DND-41 (cell line): ENCODE measurements around the gene TRMT1L.

ENCODE experiments used
- ATAC-seq: fragments of 200-7000 bp; cut with Tn5 transposase; 3 replicates; pipeline ENCODE4 v1.9.1; 2021; ENCODE audit warnings: low read depth; ENCODE audit not compliant: insufficient read depth
- DNase-seq: peaks from one replicate; pipeline ENCODE4 v3.0.0-alpha.2; 2020
- H2AFZ ChIP-seq: 2 replicates; pipeline ENCODE4 v1.6.0; 2012; ENCODE audit warnings: low read depth, low read length
- H3K27ac ChIP-seq: 2 replicates; pipeline ENCODE4 v1.5.1; 2012; ENCODE audit warnings: low read length, inconsistent platforms
- H3K27me3 ChIP-seq: fragments of 200-600 bp; sonication (generic); 2 replicates; pipeline ENCODE4 v1.6.0; 2012; ENCODE audit warnings: low read length, mild to moderate bottlenecking, inconsistent platforms; ENCODE audit not compliant: insufficient read depth, poor library complexity
- H3K36me3 ChIP-seq: 2 replicates; pipeline ENCODE4 v1.5.1; 2012; ENCODE audit warnings: low read length, inconsistent platforms; ENCODE audit not compliant: insufficient read depth
- H3K4me1 ChIP-seq: 2 replicates; pipeline ENCODE4 v1.5.1; 2012; ENCODE audit warnings: mild to moderate bottlenecking, low read length; ENCODE audit not compliant: insufficient read depth
- H3K4me2 ChIP-seq: 2 replicates; pipeline ENCODE4 v1.6.0; 2012; ENCODE audit warnings: mild to moderate bottlenecking, moderate library complexity, low read length, inconsistent platforms; ENCODE audit not compliant: insufficient read depth
- H3K4me3 ChIP-seq, 2 experiments: fragments of 200-600 bp in 1 of 2; shearing (Covaris generic) in 1 of 2; 2 replicates each; pipeline ENCODE4 v1.5.1; 2012 to 2016; ENCODE audit warnings: inconsistent platforms in 2 of 2, low read length in 2 of 2, mild to moderate bottlenecking in 2 of 2, low read depth in 1 of 2, moderate library complexity in 1 of 2
- H3K79me2 ChIP-seq: 2 replicates; pipeline ENCODE4 v1.6.0; 2012; ENCODE audit warnings: low read length, inconsistent platforms; ENCODE audit not compliant: insufficient read depth
- H3K9ac ChIP-seq: 2 replicates; pipeline ENCODE4 v1.6.0; 2012; ENCODE audit warnings: low read depth, mild to moderate bottlenecking, inconsistent platforms, low read length, moderate library complexity
- H3K9me3 ChIP-seq: 2 replicates; pipeline ENCODE4 v1.5.1; 2012; ENCODE audit warnings: low read length, moderate library complexity, mild to moderate bottlenecking, inconsistent platforms; ENCODE audit not compliant: insufficient read depth, severe bottlenecking
- H4K20me1 ChIP-seq: 2 replicates; pipeline ENCODE4 v1.6.0; 2012; ENCODE audit warnings: low read length; ENCODE audit not compliant: insufficient read depth
- EZH2 ChIP-seq: IDR thresholded peaks from 3 replicates; pipeline ENCODE4 v1.6.1; 2012; ENCODE audit warnings: borderline replicate concordance, low read depth, mild to moderate bottlenecking, moderate library complexity, low read length, inconsistent platforms; ENCODE audit not compliant: severe bottlenecking
- TF ChIP-seq, protein P1 (sequence below): IDR thresholded peaks from 2 replicates; pipeline ENCODE4 v1.5.1; 2012; ENCODE audit warnings: borderline replicate concordance, low read length, moderate library complexity, mild to moderate bottlenecking; ENCODE audit not compliant: poor library complexity, severe bottlenecking; ENCODE audit errors: extremely low read depth

Gene TRMT1L

DNA sequence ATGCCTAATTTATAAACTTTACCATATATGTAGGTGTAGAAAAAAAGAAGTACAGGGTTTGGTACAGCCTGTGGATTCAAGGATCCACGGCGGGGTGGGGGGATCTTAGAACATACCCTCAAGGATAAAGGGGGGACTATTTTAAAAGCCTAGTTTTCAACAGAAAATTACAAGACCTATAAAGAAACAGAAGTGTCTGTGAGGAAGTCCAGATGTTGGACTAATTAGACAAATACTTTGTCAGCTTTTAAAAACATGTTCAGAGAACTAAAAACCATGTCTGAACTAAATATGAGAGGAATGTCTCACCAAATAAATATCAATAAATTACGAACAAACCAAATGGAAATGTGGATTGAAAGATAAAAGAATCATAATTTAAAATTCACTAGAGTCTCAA lies 51.6 kb downstream of the TRMT1L start:
- ATAC-seq (no peak), DNase-seq (no peak)
- H3K27me3 ChIP-seq: no peaks in the 10 kb centered on the region
- H3K36me3 ChIP-seq: peaks cover 25% of the 10 kb centered on the region; the same call in 1 of the 2 replicates
- no peaks in the 10 kb centered on the region for H3K4me1 ChIP-seq
- TF ChIP-seq EZH2: no peak
- TF ChIP-seq, protein P1, sequence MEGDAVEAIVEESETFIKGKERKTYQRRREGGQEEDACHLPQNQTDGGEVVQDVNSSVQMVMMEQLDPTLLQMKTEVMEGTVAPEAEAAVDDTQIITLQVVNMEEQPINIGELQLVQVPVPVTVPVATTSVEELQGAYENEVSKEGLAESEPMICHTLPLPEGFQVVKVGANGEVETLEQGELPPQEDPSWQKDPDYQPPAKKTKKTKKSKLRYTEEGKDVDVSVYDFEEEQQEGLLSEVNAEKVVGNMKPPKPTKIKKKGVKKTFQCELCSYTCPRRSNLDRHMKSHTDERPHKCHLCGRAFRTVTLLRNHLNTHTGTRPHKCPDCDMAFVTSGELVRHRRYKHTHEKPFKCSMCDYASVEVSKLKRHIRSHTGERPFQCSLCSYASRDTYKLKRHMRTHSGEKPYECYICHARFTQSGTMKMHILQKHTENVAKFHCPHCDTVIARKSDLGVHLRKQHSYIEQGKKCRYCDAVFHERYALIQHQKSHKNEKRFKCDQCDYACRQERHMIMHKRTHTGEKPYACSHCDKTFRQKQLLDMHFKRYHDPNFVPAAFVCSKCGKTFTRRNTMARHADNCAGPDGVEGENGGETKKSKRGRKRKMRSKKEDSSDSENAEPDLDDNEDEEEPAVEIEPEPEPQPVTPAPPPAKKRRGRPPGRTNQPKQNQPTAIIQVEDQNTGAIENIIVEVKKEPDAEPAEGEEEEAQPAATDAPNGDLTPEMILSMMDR: no peak
- H3K4me3 ChIP-seq: no peak overlapping the region
- no peak overlapping the region for H2AFZ ChIP-seq
- peaks cover 4% of the 10 kb centered on the region for H3K9me3 ChIP-seq
- H3K4me2 ChIP-seq: no peak overlapping the region
- no peak overlapping the region for H3K9ac ChIP-seq
- H3K27ac ChIP-seq: no peak overlapping the region
- no peaks in the 10 kb centered on the region for H3K79me2 ChIP-seq
- H4K20me1 ChIP-seq: no peaks in the 10 kb centered on the region

DNA sequence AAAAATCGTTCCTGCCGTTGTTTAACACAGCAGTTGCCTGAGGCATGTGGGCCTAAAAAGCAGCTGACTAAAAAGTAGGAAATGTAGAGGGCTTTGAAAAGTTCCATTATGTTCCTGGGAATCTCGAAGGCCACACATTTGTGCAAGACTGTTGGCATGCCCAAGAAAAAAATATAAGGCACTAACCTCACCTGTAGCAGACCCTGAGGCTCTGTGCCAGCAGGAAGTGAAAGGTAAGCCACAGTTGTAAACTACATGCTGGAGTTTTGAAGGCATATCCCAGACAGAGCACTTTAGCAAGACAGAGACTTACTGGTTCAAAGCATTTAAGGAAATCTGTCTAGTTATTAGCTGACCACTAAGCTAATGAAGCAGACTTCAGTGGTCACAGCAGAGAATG lies 52.7 kb downstream of the TRMT1L start:
- no peak for ATAC-seq
- no peak for DNase-seq

DNA sequence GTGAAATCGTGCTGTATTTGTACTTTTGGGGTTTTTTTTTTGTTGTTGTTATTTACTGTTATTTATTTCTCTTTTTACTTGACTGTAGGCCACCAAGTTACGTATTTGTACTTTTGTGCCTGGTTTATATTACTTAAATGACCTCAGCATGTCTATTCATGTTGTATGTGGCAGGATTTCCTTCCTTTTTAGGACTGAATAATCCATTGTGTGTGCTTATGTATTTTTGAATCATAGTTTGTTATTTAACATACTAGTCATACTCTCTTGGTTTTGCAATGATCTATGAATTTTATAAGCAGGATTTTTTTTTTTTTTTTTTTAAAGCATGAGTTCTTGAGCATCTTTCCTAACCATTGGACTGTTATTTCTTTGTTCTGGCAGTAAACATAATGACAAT lies 60.2 kb downstream of the TRMT1L start:
- H3K4me1 ChIP-seq: no peaks in the 10 kb centered on the region
- H3K9me3 ChIP-seq: no peaks in the 10 kb centered on the region
- no peak overlapping the region for H3K9ac ChIP-seq
- H3K4me3 ChIP-seq: no peak overlapping the region
- ATAC-seq (no peak), DNase-seq (no peak)
- H2AFZ ChIP-seq: no peak overlapping the region
- no peak overlapping the region for H3K4me2 ChIP-seq
- no peaks in the 10 kb centered on the region for H3K79me2 ChIP-seq
- no peak for TF ChIP-seq EZH2
- TF ChIP-seq, protein P1: no peak
- H3K27me3 ChIP-seq: no peaks in the 10 kb centered on the region
- H4K20me1 ChIP-seq: no peaks in the 10 kb centered on the region
- no peak overlapping the region for H3K27ac ChIP-seq
- peaks cover 60% of the 10 kb centered on the region for H3K36me3 ChIP-seq

More for the DNA sequence above, 52.7 kb downstream of the TRMT1L start:
- Histone ChIP-seq H3K27ac (no peak overlapping the region), H3K9me3 (peaks cover 4% of the 10 kb centered on the region), H3K4me2 (no peak overlapping the region), H4K20me1 (no peaks in the 10 kb centered on the region), H3K27me3 (no peaks in the 10 kb centered on the region), H3K79me2 (no peaks in the 10 kb centered on the region), H3K4me3 (no peak overlapping the region), H3K36me3 (peaks cover 36% of the 10 kb centered on the region; the same call in 1 of the 2 replicates), H3K4me1 (no peaks in the 10 kb centered on the region), H3K9ac (no peak overlapping the region), H2AFZ (no peak overlapping the region)
- TF ChIP-seq EZH2: no peak
- TF ChIP-seq, protein P1: no peak

DNA sequence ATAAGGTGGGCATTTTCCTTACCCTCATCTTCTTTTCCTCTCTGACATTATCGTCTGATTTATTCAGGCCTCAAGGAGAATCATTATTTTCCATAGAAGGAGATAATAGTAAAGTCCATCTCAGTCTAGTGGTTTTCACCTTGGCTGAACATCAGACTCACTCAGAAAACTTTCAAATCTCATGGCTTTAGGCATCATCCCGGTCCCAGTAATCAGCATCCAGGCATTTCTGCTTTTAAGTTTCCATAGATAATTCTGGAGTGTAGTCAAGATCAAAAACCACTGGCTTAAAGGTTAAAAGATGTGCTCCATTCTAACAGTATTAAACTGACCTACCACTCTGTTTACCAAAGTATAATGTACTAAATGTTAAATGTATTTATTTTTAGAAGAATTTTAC lies 62.0 kb downstream of the TRMT1L start:
- Histone ChIP-seq H4K20me1 (no peaks in the 10 kb centered on the region), H3K4me2 (no peak overlapping the region), H3K4me3 (no peak overlapping the region), H3K4me1 (no peaks in the 10 kb centered on the region), H3K79me2 (no peaks in the 10 kb centered on the region), H3K27me3 (no peaks in the 10 kb centered on the region), H3K9me3 (no peaks in the 10 kb centered on the region), H3K36me3 (peaks cover 61% of the 10 kb centered on the region), H2AFZ (no peak overlapping the region), H3K27ac (no peak overlapping the region), H3K9ac (no peak overlapping the region)
- DNase-seq (no peak), ATAC-seq (no peak)
- TF ChIP-seq EZH2: no peak
- TF ChIP-seq, protein P1: no peak
